GM23338 (cell line): ENCODE data around the gene TBKBP1. TPM values are rescaled to one million over a fixed set of nuclear protein-coding genes. Genes with fewer than 3 reads are reported as not detected.
A peak's percentile ranks its signal among the peaks of the same experiment; 100 is the strongest.

ENCODE experiments used
- ATAC-seq: fragments of 200-7000 bp; cut with Tn5 transposase; 3 replicates; pipeline ENCODE4 v1.9.1; 2020
- DNase-seq: peaks from one replicate; pipeline ENCODE4 v3.0.0-alpha.2; 2015; ENCODE audit warnings: low spot score
- H2AFZ ChIP-seq: fragments of 200-600 bp; sonication (generic); 2 replicates; pipeline ENCODE4 v1.8.0; 2016; ENCODE audit warnings: antibody characterized with exemption, mild to moderate bottlenecking, moderate library complexity
- H3F3A ChIP-seq: fragments of 200-600 bp; sonication (generic); replicated peaks from 2 replicates; pipeline ENCODE4 v1.8.0; 2017; ENCODE audit warnings: antibody characterized with exemption, mixed run types, low read depth
- H3K27ac ChIP-seq: fragments of 200-600 bp; sonication (generic); 2 replicates; pipeline ENCODE4 v1.6.1; 2016; ENCODE audit warnings: low read depth
- H3K27me3 ChIP-seq: fragments of 200-600 bp; sonication (generic); 2 replicates; pipeline ENCODE4 v1.8.0; 2016; ENCODE audit warnings: mild to moderate bottlenecking, mixed run types, moderate library complexity; ENCODE audit not compliant: insufficient read depth
- H3K36me3 ChIP-seq: fragments of 200-600 bp; sonication (generic); 2 replicates; pipeline ENCODE4 v1.8.0; 2016; ENCODE audit warnings: mild to moderate bottlenecking; ENCODE audit not compliant: insufficient read depth
- H3K4me1 ChIP-seq: fragments of 200-600 bp; sonication (generic); 2 replicates; pipeline ENCODE4 v1.8.0; 2016; ENCODE audit warnings: mild to moderate bottlenecking, moderate library complexity; ENCODE audit not compliant: insufficient read depth
- H3K4me2 ChIP-seq: fragments of 200-600 bp; sonication (generic); 2 replicates; pipeline ENCODE4 v1.7.1; 2017; ENCODE audit warnings: mixed run types
- H3K4me3 ChIP-seq: fragments of 200-600 bp; sonication (generic); 2 replicates; pipeline ENCODE4 v1.6.1; 2016; ENCODE audit warnings: mixed run types
- H3K79me2 ChIP-seq: fragments of 200-600 bp; sonication (generic); replicated peaks from 2 replicates; pipeline ENCODE4 v1.8.0; 2017; ENCODE audit warnings: mild to moderate bottlenecking; ENCODE audit not compliant: insufficient read depth
- H3K9me2 ChIP-seq: fragments of 200-600 bp; sonication (generic); 2 replicates; pipeline ENCODE4 v1.8.0; 2017; ENCODE audit not compliant: insufficient read depth
- H4K20me1 ChIP-seq: fragments of 200-600 bp; sonication (generic); replicated peaks from 2 replicates; pipeline ENCODE4 v1.8.0; 2017; ENCODE audit warnings: mild to moderate bottlenecking; ENCODE audit not compliant: insufficient read depth
- H3K27ac Mint-ChIP-seq: 2 replicates; pipeline ENCODE4 v1.8.0; 2020; ENCODE audit warnings: inconsistent platforms, mild to moderate bottlenecking, moderate library complexity, mixed read lengths
- H3K27me3 Mint-ChIP-seq: 3 replicates; pipeline ENCODE4 v1.8.0; 2022; ENCODE audit warnings: low read depth, mild to moderate bottlenecking, moderate library complexity, mixed read lengths, inconsistent platforms; ENCODE audit not compliant: insufficient read depth, poor library complexity
- H3K36me3 Mint-ChIP-seq: 3 replicates; pipeline ENCODE4 v1.8.0; 2021; ENCODE audit warnings: low read depth, mild to moderate bottlenecking, inconsistent platforms, moderate library complexity, mixed read lengths
- H3K4me1 Mint-ChIP-seq: 3 replicates; pipeline ENCODE4 v1.8.0; 2020; ENCODE audit warnings: mild to moderate bottlenecking, inconsistent platforms, mixed read lengths
- H3K4me3 Mint-ChIP-seq: 3 replicates; pipeline ENCODE4 v1.8.0; 2021; ENCODE audit warnings: moderate library complexity, mild to moderate bottlenecking, inconsistent platforms, mixed read lengths
- H3K9me3 Mint-ChIP-seq: 3 replicates; pipeline ENCODE4 v1.8.0; 2020; ENCODE audit warnings: moderate library complexity, mild to moderate bottlenecking, inconsistent platforms, mixed read lengths
- CREB1 ChIP-seq: fragments of 250-450 bp; sonication (Bioruptor Pico); IDR thresholded peaks from 2 replicates; pipeline ENCODE4 v1.5.0; 2020; ENCODE audit warnings: low read depth, mild to moderate bottlenecking, moderate library complexity
- ETS1 ChIP-seq: IDR thresholded peaks from 2 replicates; pipeline ENCODE4 v1.6.1; 2016; ENCODE audit warnings: antibody characterized with exemption
- EZH2 ChIP-seq: fragments of 200-600 bp; sonication (generic); IDR thresholded peaks from one replicate; pipeline ENCODE4 v1.8.0; 2017; ENCODE audit warnings: antibody characterized with exemption, mild to moderate bottlenecking, low read depth; ENCODE audit not compliant: unreplicated experiment
- NANOG ChIP-seq: IDR thresholded peaks from 2 replicates; pipeline ENCODE4 v1.6.1; 2016; ENCODE audit warnings: antibody characterized with exemption, borderline replicate concordance
- STAT1 ChIP-seq: IDR thresholded peaks from one replicate; pipeline ENCODE4 v1.6.1; 2016; ENCODE audit warnings: antibody characterized with exemption; ENCODE audit not compliant: unreplicated experiment
- ZNF331 ChIP-seq: fragments of 250-450 bp; sonication (Bioruptor Pico); IDR thresholded peaks from 2 replicates; pipeline ENCODE4 v1.5.0; 2020; ENCODE audit warnings: low read depth, mild to moderate bottlenecking, moderate library complexity
- ZNF462 ChIP-seq: fragments of 250-450 bp; sonication (Bioruptor Pico); IDR thresholded peaks from 2 replicates; pipeline ENCODE4 v1.5.0; 2020; ENCODE audit warnings: mild to moderate bottlenecking, moderate library complexity
- polyA plus RNA-seq: library from polyadenylated mRNA; unstranded; fragments of >200 nt; fragmentation: Nextera tagmentation; extraction: Ambion mirVana; gene quantifications from 2 replicates; pipeline ENCODE4 v1.2.1, GENCODE V29; 2016
- total RNA-seq: library from RNA; depleted of rRNA; stranded (reverse); fragments of >200 nt; shearing (Covaris generic); gene quantifications from 2 replicates; pipeline ENCODE4 v1.2.3, GENCODE V29; 2014

Gene TBKBP1
- total and polyA plus RNA-seq, 2 experiments from 2014 or later: 2.5 to 12.1 TPM

- Histone ChIP-seq H3K36me3 (no peaks in the 10 kb centered on the region; the same call in 1 of the 2 replicates), H3F3A (peaks cover 3% of the 10 kb centered on the region; the same call in 1 of the 2 replicates), H3K4me3 (no peak overlapping the region), H3K4me1 (no peaks in the 10 kb centered on the region; the same call in 1 of the 2 replicates), H2AFZ (no peak overlapping the region), H3K27ac (no peak overlapping the region), H3K4me2 (no peak overlapping the region), H4K20me1 (peaks cover 3% of the 10 kb centered on the region; the same call in 1 of the 2 replicates), H3K9me2 (no peaks in the 10 kb centered on the region), H3K27me3 (no peaks in the 10 kb centered on the region), H3K79me2 (no peaks in the 10 kb centered on the region)
- Mint-ChIP-seq H3K4me3 (no peak overlapping the region; the same call in 2 of the 3 replicates), H3K36me3 (peaks cover 3% of the 10 kb centered on the region; the same call in 2 of the 3 replicates), H3K9me3 (no peaks in the 10 kb centered on the region), H3K4me1 (peaks cover 20% of the 10 kb centered on the region), H3K27me3 (peaks cover 5% of the 10 kb centered on the region), H3K27ac (peak overlapping the region; percentile 24; the same call in 1 of the 2 replicates)
- TF ChIP-seq ZNF331 (CRISPR knock-in tag) (no peak), CREB1 (CRISPR knock-in tag) (no peak), STAT1 (no peak), NANOG (no peak), EZH2 (no peak), ZNF462 (CRISPR knock-in tag) (no peak), ETS1 (no peak)
- DNase-seq: peak; percentile 20
- ATAC-seq: peak; percentile 44
These were observed 7.6 kb downstream of the TBKBP1 start for GRCh38 chr17:47701608-47702007.
